22Rv1 (cell line): ENCODE data around the gene CFAP73.

Experiments used
- ZFX ChIP-seq: fragments of 450-650 bp; IDR thresholded peaks from 2 replicates; pipeline ENCODE4 v1.6.1; 2017; ENCODE audit warnings: antibody characterized with exemption, borderline replicate concordance
- TF ChIP-seq, protein P1 (sequence below): fragments of 450-650 bp; IDR thresholded peaks from 2 replicates; pipeline ENCODE4 v1.5.1; 2017; ENCODE audit warnings: mild to moderate bottlenecking

DNA sequence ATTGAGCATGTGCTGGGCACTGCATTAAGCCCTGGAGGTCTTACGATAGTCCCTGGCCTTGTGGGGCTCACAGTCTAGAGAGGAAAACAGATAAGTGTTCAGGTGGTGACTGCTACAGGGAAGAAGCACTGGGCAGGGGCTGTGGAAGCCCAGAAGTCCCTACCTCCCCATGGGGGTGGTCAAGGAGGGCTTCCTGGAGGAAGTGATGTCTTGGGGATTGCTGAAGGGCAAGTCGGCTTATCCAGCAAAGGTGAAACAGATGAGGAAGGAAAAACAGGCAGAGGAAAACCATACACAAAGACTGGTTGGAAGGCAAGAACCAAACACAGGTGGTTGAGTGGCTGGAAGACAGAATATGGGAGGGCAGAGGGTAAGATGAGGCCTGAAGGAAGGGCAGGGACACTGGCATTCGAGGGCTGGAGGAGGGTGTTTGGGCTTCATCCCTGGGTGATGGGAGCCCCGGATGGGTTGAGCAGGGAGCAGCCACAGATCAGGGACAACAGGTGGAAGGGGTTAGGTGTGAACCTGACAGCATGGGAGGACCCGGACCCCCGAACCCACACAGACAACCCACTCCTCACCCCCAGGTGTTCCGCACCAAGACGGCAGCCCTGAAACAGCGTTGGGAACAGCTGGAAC lies 2.8 kb downstream of the CFAP73 start:
- TF ChIP-seq, protein P1, sequence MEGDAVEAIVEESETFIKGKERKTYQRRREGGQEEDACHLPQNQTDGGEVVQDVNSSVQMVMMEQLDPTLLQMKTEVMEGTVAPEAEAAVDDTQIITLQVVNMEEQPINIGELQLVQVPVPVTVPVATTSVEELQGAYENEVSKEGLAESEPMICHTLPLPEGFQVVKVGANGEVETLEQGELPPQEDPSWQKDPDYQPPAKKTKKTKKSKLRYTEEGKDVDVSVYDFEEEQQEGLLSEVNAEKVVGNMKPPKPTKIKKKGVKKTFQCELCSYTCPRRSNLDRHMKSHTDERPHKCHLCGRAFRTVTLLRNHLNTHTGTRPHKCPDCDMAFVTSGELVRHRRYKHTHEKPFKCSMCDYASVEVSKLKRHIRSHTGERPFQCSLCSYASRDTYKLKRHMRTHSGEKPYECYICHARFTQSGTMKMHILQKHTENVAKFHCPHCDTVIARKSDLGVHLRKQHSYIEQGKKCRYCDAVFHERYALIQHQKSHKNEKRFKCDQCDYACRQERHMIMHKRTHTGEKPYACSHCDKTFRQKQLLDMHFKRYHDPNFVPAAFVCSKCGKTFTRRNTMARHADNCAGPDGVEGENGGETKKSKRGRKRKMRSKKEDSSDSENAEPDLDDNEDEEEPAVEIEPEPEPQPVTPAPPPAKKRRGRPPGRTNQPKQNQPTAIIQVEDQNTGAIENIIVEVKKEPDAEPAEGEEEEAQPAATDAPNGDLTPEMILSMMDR = no peak
- TF ChIP-seq ZFX = no peak
